NCI-H226 (cell line): ENCODE measurements around the gene FEM1A.
A peak's percentile ranks its signal among the peaks of the same experiment; 100 is the strongest.
"Not testable (repeated sequence)": the region's sequence is repeated elsewhere in the genome, so short reads cannot be mapped to it uniquely, and the experiment has no call there.

Experiments
- DNase-seq: peaks from one replicate; pipeline ENCODE4 v3.0.0-alpha.2; 2015

FEM1A gene

GRCh38 chr19:4774136-4774535 is 17.4 kb upstream of the FEM1A start:
- no peak for DNase-seq

- DNase-seq: no peak
These were observed 15.8 kb upstream of the FEM1A start for GRCh38 chr19:4775627-4776152.

- DNase-seq: no peak
These were observed 14.9 kb upstream of the FEM1A start for GRCh38 chr19:4776436-4777211.

GRCh38 chr19:4778124-4778523 is 13.4 kb upstream of the FEM1A start:
- not testable (repeated sequence) for DNase-seq

GRCh38 chr19:4780860-4781259 is 10.7 kb upstream of the FEM1A start:
- no peak for DNase-seq

GRCh38 chr19:4781801-4782200 is 9.7 kb upstream of the FEM1A start:
- DNase-seq: no peak

- DNase-seq: not testable (repeated sequence)
These were observed 5.0 kb upstream of the FEM1A start for GRCh38 chr19:4786412-4787016.

GRCh38 chr19:4792019-4792865 is 708 bp downstream of the FEM1A start:
- not testable (repeated sequence) for DNase-seq

GRCh38 chr19:4792866-4793195 is 1.3 kb downstream of the FEM1A start:
- not testable (repeated sequence) for DNase-seq

- not testable (repeated sequence) for DNase-seq
These were observed 1.7 kb downstream of the FEM1A start for GRCh38 chr19:4793278-4793677.

- DNase-seq: no peak
These were observed 3.4 kb downstream of the FEM1A start for GRCh38 chr19:4794971-4795370.

GRCh38 chr19:4795400-4795799 is 3.9 kb downstream of the FEM1A start:
- no peak for DNase-seq

GRCh38 chr19:4800591-4801081 is 9.1 kb downstream of the FEM1A start:
- DNase-seq: no peak

GRCh38 chr19:4801085-4801619 is 9.6 kb downstream of the FEM1A start:
- DNase-seq: no peak

GRCh38 chr19:4802711-4803110 is 11.2 kb downstream of the FEM1A start:
- DNase-seq: no peak

- DNase-seq: peak; percentile 29
These were observed 12.5 kb downstream of the FEM1A start for GRCh38 chr19:4803736-4804695.

- not testable (repeated sequence) for DNase-seq
These were observed 13.6 kb downstream of the FEM1A start for GRCh38 chr19:4805140-4805539.

GRCh38 chr19:4806384-4806783 is 14.8 kb downstream of the FEM1A start:
- DNase-seq: no peak

GRCh38 chr19:4807188-4807587 is 15.7 kb downstream of the FEM1A start:
- DNase-seq: no peak

- DNase-seq: peak; percentile 36
These were observed 20.0 kb downstream of the FEM1A start for GRCh38 chr19:4811328-4812131.
